ENCODE measurements around the gene KEAP1.

DNA sequence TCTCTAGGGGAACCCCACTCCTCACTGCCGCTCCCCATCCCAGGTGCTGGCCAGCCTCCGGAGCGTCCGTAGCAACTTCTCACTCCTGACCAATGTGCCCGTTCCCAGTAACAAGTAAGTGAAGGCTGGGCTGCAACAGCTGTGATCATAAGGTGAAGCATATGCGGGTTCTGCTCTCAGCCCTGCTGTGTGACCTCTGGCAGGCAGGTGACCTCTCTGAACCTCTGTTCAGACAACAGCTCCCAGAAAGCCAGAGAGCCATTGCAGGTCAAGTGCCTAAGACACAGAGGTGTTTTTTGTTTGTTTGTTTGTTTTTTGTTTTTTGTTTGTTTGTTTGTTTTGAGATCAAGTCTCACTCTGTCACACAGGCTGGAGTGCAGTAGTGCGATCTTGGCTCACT lies 54.1 kb downstream of the KEAP1 start:
- TF ChIP-seq POLR2A (IDR thresholded peaks at IDR 0.05) = no peak
- TF ChIP-seq, protein P1, sequence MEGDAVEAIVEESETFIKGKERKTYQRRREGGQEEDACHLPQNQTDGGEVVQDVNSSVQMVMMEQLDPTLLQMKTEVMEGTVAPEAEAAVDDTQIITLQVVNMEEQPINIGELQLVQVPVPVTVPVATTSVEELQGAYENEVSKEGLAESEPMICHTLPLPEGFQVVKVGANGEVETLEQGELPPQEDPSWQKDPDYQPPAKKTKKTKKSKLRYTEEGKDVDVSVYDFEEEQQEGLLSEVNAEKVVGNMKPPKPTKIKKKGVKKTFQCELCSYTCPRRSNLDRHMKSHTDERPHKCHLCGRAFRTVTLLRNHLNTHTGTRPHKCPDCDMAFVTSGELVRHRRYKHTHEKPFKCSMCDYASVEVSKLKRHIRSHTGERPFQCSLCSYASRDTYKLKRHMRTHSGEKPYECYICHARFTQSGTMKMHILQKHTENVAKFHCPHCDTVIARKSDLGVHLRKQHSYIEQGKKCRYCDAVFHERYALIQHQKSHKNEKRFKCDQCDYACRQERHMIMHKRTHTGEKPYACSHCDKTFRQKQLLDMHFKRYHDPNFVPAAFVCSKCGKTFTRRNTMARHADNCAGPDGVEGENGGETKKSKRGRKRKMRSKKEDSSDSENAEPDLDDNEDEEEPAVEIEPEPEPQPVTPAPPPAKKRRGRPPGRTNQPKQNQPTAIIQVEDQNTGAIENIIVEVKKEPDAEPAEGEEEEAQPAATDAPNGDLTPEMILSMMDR (IDR thresholded peaks at IDR 0.05) = no peak
